ENCODE results near the gene NDEL1. TPM values are rescaled to one million over a fixed set of nuclear protein-coding genes. Genes with fewer than 3 reads are reported as not detected.
A peak's percentile ranks its signal among the peaks of the same experiment; 100 is the strongest.

The NDEL1 gene
- total and polyA plus RNA-seq, 2 experiments from 2014 or later: 25.7 to 47.3 TPM

GRCh38 chr17:8468980-8469379 lies 33.3 kb downstream of the NDEL1 start:
- DNase-seq (ENCODE audit: low read depth in 1 of 2, low spot score in 1 of 2): no peak
- no peak overlapping the region for H3K27ac ChIP-seq
- no peak overlapping the region for H3K4me3 ChIP-seq
- H3K4me1 ChIP-seq (ENCODE audit: low read depth): peaks cover 14% of the 10 kb centered on the region
- TF ChIP-seq CTCF (IDR thresholded peaks at IDR 0.05; ENCODE audit: low read depth, low read length): no peak
- H3K36me3 ChIP-seq: peaks cover 21% of the 10 kb centered on the region
- no peaks in the 10 kb centered on the region for H3K9me3 ChIP-seq (ENCODE audit: low read depth)
- H3K27me3 ChIP-seq: no peaks in the 10 kb centered on the region

- Histone ChIP-seq H3K4me1 (ENCODE audit: low read depth) (peaks cover 9% of the 10 kb centered on the region), H3K27ac (no peak overlapping the region), H3K27me3 (no peaks in the 10 kb centered on the region), H3K36me3 (peaks cover 30% of the 10 kb centered on the region), H3K4me3 (no peak overlapping the region), H3K9me3 (ENCODE audit: low read depth) (no peaks in the 10 kb centered on the region)
- TF ChIP-seq CTCF (IDR thresholded peaks at IDR 0.05; ENCODE audit: low read depth, low read length): no peak
- DNase-seq (ENCODE audit: low read depth in 1 of 2, low spot score in 1 of 2): no peak
These were observed 34.3 kb downstream of the NDEL1 start for GRCh38 chr17:8469964-8470363.

- H3K27me3 ChIP-seq: no peaks in the 10 kb centered on the region
- H3K9me3 ChIP-seq (ENCODE audit: low read depth): no peaks in the 10 kb centered on the region
- peaks cover 3% of the 10 kb centered on the region for H3K4me1 ChIP-seq (ENCODE audit: low read depth)
- no peak overlapping the region for H3K4me3 ChIP-seq
- DNase-seq (ENCODE audit: low read depth in 1 of 2, low spot score in 1 of 2): peak in 1 of 2 donors; percentile 45
- H3K27ac ChIP-seq: peak overlapping the region; percentile 48
- TF ChIP-seq CTCF (IDR thresholded peaks at IDR 0.05; ENCODE audit: low read depth, low read length): no peak
- peaks cover 35% of the 10 kb centered on the region for H3K36me3 ChIP-seq
These were observed 34.9 kb downstream of the NDEL1 start for GRCh38 chr17:8470447-8471047.

- Histone ChIP-seq H3K27ac (peak overlapping the region; percentile 71), H3K4me1 (ENCODE audit: low read depth) (no peaks in the 10 kb centered on the region), H3K4me3 (no peak overlapping the region), H3K27me3 (no peaks in the 10 kb centered on the region), H3K36me3 (peaks cover 46% of the 10 kb centered on the region), H3K9me3 (ENCODE audit: low read depth) (no peaks in the 10 kb centered on the region)
- no peak for DNase-seq (ENCODE audit: low read depth in 1 of 2, low spot score in 1 of 2)
- no peak for TF ChIP-seq CTCF (IDR thresholded peaks at IDR 0.05; ENCODE audit: low read depth, low read length)
These were observed 37.0 kb downstream of the NDEL1 start for GRCh38 chr17:8472663-8473062.

GRCh38 chr17:8473451-8474192 lies 37.9 kb downstream of the NDEL1 start:
- Histone ChIP-seq H3K4me1 (ENCODE audit: low read depth) (no peaks in the 10 kb centered on the region), H3K36me3 (peaks cover 52% of the 10 kb centered on the region), H3K27ac (peak overlapping the region; percentile 34), H3K27me3 (no peaks in the 10 kb centered on the region), H3K4me3 (no peak overlapping the region), H3K9me3 (ENCODE audit: low read depth) (no peaks in the 10 kb centered on the region)
- TF ChIP-seq CTCF (IDR thresholded peaks at IDR 0.05; ENCODE audit: low read depth, low read length): no peak
- DNase-seq (ENCODE audit: low read depth in 1 of 2, low spot score in 1 of 2): no peak
